Adrenal gland (tissue), 5 donors: ENCODE measurements around the gene REPS1.

Experiments used
- POLR2A ChIP-seq, 2 donors: fragments of 450-650 bp; IDR thresholded peaks; one replicate each; pipeline ENCODE4 v1.6.1; 2017; ENCODE audit warnings: antibody characterized with exemption in 2 of 2, mild to moderate bottlenecking in 2 of 2, moderate library complexity in 1 of 2
- TF ChIP-seq, protein P1 (sequence below), 6 experiments: fragments of 450-650 bp in 4 of 6; fragments of 200-600 bp in 2 of 6; sonication (generic) in 1 of 6; IDR thresholded peaks; 1 replicate in 5 of 6; 2 replicates in 1 of 6; pipeline versions ENCODE4 v1.5.1 to v1.8.0; 2016 to 2021; ENCODE audit warnings: antibody characterized with exemption in 6 of 6, mild to moderate bottlenecking in 2 of 6, moderate library complexity in 1 of 6
- donor health status: DM: no; HTN: no; CAD: no.

DNA sequence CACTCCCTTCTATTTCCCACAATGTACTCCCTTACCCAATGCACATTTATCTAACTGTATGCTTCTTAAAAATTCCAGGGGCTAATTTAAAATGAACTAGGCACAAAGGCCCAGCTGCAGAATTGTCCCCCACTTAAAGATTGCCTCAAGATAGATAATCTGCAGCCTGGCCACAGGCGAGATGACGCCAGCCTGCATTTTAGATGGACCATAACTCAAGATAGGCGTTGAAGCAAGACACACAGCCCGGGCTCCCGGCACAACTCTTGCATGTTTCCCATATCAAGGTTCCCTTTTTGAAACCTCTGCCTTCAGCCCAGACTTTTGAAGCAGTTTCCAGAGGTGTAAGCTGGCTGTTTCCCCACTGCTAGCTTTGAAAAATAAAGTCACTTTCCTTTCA, 3.2 kb upstream of the REPS1 start:
- TF ChIP-seq, protein P1, sequence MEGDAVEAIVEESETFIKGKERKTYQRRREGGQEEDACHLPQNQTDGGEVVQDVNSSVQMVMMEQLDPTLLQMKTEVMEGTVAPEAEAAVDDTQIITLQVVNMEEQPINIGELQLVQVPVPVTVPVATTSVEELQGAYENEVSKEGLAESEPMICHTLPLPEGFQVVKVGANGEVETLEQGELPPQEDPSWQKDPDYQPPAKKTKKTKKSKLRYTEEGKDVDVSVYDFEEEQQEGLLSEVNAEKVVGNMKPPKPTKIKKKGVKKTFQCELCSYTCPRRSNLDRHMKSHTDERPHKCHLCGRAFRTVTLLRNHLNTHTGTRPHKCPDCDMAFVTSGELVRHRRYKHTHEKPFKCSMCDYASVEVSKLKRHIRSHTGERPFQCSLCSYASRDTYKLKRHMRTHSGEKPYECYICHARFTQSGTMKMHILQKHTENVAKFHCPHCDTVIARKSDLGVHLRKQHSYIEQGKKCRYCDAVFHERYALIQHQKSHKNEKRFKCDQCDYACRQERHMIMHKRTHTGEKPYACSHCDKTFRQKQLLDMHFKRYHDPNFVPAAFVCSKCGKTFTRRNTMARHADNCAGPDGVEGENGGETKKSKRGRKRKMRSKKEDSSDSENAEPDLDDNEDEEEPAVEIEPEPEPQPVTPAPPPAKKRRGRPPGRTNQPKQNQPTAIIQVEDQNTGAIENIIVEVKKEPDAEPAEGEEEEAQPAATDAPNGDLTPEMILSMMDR (IDR thresholded peaks at IDR 0.05), result no peak
- TF ChIP-seq POLR2A (IDR thresholded peaks at IDR 0.05), result no peak
